ENCODE data around the gene DLD.

DNA sequence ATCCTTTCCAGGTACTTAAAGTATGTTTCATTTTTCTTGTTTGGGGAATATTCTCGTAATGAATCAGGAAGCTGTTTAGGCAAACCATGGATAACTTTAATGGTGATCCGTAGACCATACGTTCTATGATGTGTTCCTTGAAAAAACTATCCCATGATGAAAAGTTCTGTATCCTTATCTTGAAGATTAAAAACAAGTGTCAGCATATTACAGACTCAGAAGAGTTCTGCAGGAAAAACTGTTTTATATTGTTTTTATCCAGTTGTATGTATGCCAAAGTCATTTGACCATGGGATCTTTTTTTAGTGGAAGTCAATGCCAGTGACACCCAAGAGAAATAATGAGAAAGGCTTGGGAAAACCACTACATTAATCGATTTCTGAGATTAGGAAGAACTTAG lies 52.0 kb downstream of the DLD start:
- TF ChIP-seq POLR2AphosphoS5 (IDR thresholded peaks at IDR 0.05) (no peak), POLR2A (IDR thresholded peaks at IDR 0.05) (no peak), EP300 (IDR thresholded peaks at IDR 0.05) (no peak)
- TF ChIP-seq, protein P1, sequence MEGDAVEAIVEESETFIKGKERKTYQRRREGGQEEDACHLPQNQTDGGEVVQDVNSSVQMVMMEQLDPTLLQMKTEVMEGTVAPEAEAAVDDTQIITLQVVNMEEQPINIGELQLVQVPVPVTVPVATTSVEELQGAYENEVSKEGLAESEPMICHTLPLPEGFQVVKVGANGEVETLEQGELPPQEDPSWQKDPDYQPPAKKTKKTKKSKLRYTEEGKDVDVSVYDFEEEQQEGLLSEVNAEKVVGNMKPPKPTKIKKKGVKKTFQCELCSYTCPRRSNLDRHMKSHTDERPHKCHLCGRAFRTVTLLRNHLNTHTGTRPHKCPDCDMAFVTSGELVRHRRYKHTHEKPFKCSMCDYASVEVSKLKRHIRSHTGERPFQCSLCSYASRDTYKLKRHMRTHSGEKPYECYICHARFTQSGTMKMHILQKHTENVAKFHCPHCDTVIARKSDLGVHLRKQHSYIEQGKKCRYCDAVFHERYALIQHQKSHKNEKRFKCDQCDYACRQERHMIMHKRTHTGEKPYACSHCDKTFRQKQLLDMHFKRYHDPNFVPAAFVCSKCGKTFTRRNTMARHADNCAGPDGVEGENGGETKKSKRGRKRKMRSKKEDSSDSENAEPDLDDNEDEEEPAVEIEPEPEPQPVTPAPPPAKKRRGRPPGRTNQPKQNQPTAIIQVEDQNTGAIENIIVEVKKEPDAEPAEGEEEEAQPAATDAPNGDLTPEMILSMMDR (IDR thresholded peaks at IDR 0.05) = no peak
